Measurements from ENCODE around the gene TOMM5. TPM values are rescaled to one million over a fixed set of nuclear protein-coding genes. Genes with fewer than 3 reads are reported as not detected.

TOMM5 gene
- total and polyA plus RNA-seq, 2 of the 4 experiments (the other 2 are of a cell fraction), result 159 to 206 TPM

DNA sequence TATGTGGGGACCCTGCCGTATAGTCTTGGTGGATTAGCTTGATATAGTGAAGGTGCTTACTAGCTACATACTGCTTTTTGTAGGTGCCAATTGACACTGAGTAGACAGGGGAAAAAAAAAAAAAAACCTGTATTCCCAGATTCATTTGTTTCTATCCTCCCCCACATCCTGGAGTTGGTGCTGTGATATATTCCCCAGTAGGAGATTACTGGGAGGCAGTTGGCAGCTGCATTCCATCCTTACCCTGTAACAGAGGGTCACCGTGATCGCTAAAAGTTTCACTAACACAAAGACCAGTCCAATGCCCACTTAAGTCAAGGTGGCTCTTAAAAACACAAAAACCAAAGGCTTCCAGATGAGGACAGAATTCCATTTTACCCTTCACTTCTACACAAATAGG lies 27.4 kb upstream of the TOMM5 start:
- in situ Hi-C loops (cut with MboI; ENCODE audit: low sequenced_read_pairs) (no loop called here), dilution Hi-C loops (cut with HindIII; ENCODE audit: low sequenced_read_pairs, unreplicated experiment) (no loop called here), intact Hi-C loops (cut with micrococcal nuclease) (no loop called here)
- no peak overlapping the region for H2BK15ac ChIP-seq (ENCODE audit: low read depth, low read length)
- ChIA-PET POLR2A (ENCODE audit: unreplicated experiment) (no interaction called here), CTCF (no interaction called here)
- no peak overlapping the region for H4K5ac ChIP-seq (ENCODE audit: low read depth, low read length)
- no peak overlapping the region for H3K56ac ChIP-seq (ENCODE audit: extremely low read depth, insufficient read depth, low read length)
- ATAC-seq (ENCODE audit: low read depth) (no peak), DNase-seq (no peak)
- H3K4me3 ChIP-seq (ENCODE audit: insufficient read depth, low read depth, low read length), result no peak overlapping the region
- TF ChIP-seq RCOR1 (IDR thresholded peaks at IDR 0.05; ENCODE audit: insufficient replicate concordance, low read length), result no peak
- TF ChIP-seq SMC3 (IDR thresholded peaks at IDR 0.05; ENCODE audit: low read depth, low read length), result no peak
- TF ChIP-seq RFX5 (IDR thresholded peaks at IDR 0.05; ENCODE audit: low read depth, low read length), result no peak
- TF ChIP-seq NFE2L2 (IDR thresholded peaks at IDR 0.05; ENCODE audit: low read depth, low read length), result no peak
- no peak for TF ChIP-seq CHD1 (IDR thresholded peaks at IDR 0.05; ENCODE audit: low read depth, low read length)
- no peak for TF ChIP-seq POLR2A (IDR thresholded peaks at IDR 0.05; ENCODE audit: low read depth, low read length)
- TF ChIP-seq, protein P1, sequence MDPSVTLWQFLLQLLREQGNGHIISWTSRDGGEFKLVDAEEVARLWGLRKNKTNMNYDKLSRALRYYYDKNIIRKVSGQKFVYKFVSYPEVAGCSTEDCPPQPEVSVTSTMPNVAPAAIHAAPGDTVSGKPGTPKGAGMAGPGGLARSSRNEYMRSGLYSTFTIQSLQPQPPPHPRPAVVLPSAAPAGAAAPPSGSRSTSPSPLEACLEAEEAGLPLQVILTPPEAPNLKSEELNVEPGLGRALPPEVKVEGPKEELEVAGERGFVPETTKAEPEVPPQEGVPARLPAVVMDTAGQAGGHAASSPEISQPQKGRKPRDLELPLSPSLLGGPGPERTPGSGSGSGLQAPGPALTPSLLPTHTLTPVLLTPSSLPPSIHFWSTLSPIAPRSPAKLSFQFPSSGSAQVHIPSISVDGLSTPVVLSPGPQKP (IDR thresholded peaks at IDR 0.05; ENCODE audit: borderline replicate concordance, low read depth, low read length), result no peak
- TF ChIP-seq, protein P2, sequence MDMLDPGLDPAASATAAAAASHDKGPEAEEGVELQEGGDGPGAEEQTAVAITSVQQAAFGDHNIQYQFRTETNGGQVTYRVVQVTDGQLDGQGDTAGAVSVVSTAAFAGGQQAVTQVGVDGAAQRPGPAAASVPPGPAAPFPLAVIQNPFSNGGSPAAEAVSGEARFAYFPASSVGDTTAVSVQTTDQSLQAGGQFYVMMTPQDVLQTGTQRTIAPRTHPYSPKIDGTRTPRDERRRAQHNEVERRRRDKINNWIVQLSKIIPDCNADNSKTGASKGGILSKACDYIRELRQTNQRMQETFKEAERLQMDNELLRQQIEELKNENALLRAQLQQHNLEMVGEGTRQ (IDR thresholded peaks at IDR 0.05; ENCODE audit: low read depth, low read length), result no peak
- no peak for TF ChIP-seq MAFK (IDR thresholded peaks at IDR 0.05; ENCODE audit: low read depth, low read length)
- TF ChIP-seq, protein P3, sequence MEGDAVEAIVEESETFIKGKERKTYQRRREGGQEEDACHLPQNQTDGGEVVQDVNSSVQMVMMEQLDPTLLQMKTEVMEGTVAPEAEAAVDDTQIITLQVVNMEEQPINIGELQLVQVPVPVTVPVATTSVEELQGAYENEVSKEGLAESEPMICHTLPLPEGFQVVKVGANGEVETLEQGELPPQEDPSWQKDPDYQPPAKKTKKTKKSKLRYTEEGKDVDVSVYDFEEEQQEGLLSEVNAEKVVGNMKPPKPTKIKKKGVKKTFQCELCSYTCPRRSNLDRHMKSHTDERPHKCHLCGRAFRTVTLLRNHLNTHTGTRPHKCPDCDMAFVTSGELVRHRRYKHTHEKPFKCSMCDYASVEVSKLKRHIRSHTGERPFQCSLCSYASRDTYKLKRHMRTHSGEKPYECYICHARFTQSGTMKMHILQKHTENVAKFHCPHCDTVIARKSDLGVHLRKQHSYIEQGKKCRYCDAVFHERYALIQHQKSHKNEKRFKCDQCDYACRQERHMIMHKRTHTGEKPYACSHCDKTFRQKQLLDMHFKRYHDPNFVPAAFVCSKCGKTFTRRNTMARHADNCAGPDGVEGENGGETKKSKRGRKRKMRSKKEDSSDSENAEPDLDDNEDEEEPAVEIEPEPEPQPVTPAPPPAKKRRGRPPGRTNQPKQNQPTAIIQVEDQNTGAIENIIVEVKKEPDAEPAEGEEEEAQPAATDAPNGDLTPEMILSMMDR (conservative IDR thresholded peaks at IDR 0.05; ENCODE audit: low read depth, low read length), result no peak
- TF ChIP-seq MXI1 (IDR thresholded peaks at IDR 0.05; ENCODE audit: borderline replicate concordance, low read depth, low read length), result no peak
- no peak for TF ChIP-seq CEBPB (IDR thresholded peaks at IDR 0.05; ENCODE audit: low read depth, low read length)
- TF ChIP-seq RAD21 (IDR thresholded peaks at IDR 0.05; ENCODE audit: low read length), result no peak
- TF ChIP-seq FOS (IDR thresholded peaks at IDR 0.05; ENCODE audit: low read depth, low read length), result no peak
- H3K27ac ChIP-seq (ENCODE audit: insufficient read depth, low read length), result no peak overlapping the region
- 0 out of 2 replicates have a peak overlapping the region, but pooled peaks have one; percentile 43 for H4K91ac ChIP-seq (ENCODE audit: insufficient read depth, low read depth, low read length)
- no peak overlapping the region; the same call in 1 of the 2 replicates for H3K18ac ChIP-seq (ENCODE audit: low read depth, low read length)
- H3K4me1 ChIP-seq (ENCODE audit: control insufficient read depth, insufficient read depth, low read length), result peaks cover 4% of the 10 kb centered on the region
- H2AFZ ChIP-seq (replicated peaks; ENCODE audit: low read length, poor library complexity), result no peak overlapping the region
- peak overlapping the region; percentile 55; the same call in 1 of the 2 replicates for H2BK20ac ChIP-seq (ENCODE audit: low read depth, low read length)
- H3K9me3 ChIP-seq (ENCODE audit: control insufficient read depth, insufficient read depth, low read length), result no peaks in the 10 kb centered on the region
- no peak overlapping the region for H3K23ac ChIP-seq (ENCODE audit: low read depth, low read length)
- no peaks in the 10 kb centered on the region; the same call in 1 of the 2 replicates for H3K27me3 ChIP-seq (ENCODE audit: control insufficient read depth, insufficient read depth, low read length)
- WGBS, 2 experiments (ENCODE audit: extremely low coverage in 2 of 2, insufficient read length in 1 of 2), result no CpG with 5 or more reads among the region's 3 CpGs
- no peaks in the 10 kb centered on the region for H4K20me1 ChIP-seq (ENCODE audit: insufficient read depth, low read length)
- H3K14ac ChIP-seq (replicated peaks; ENCODE audit: low read depth, low read length), result no peak overlapping the region
- H2AK5ac ChIP-seq (ENCODE audit: low read depth, low read length), result no peak overlapping the region
- H2AK9ac ChIP-seq (replicated peaks; ENCODE audit: low read depth, low read length, poor library complexity), result no peak overlapping the region
- H3K4me2 ChIP-seq (ENCODE audit: low read depth, low read length), result no peak overlapping the region
- H3K4ac ChIP-seq (ENCODE audit: low read depth, low read length), result peak overlapping the region; percentile 10; the same call in 1 of the 2 replicates
- no TSS peak for BruUV-seq (replicated peaks)
- H4K8ac ChIP-seq (ENCODE audit: low read depth in 2 of 2, low read length in 2 of 2), result no peak overlapping the region
- no peak overlapping the region for H3K9ac ChIP-seq (ENCODE audit: low read depth, low read length)
- no peaks in the 10 kb centered on the region; a peak in 1 of 4 replicates for H3K79me1 ChIP-seq (ENCODE audit: low read depth in 1 of 2, low read length in 2 of 2)
- no peaks in the 10 kb centered on the region for H3K36me3 ChIP-seq (ENCODE audit: control insufficient read depth, insufficient read depth, low read length)
- H3K9me1 ChIP-seq (ENCODE audit: insufficient read depth, low read length), result peaks cover 3% of the 10 kb centered on the region
- H2BK5ac ChIP-seq (ENCODE audit: low read depth, low read length, poor library complexity, severe bottlenecking), result peak overlapping the region; percentile 82
- peak overlapping the region; percentile 26; the same call in 1 of the 2 replicates for H2BK120ac ChIP-seq (ENCODE audit: low read depth, low read length)
